Smooth muscle cell (in vitro differentiated cells): Measurements from ENCODE around the gene ADAMTS1. TPM values are rescaled to one million over a fixed set of nuclear protein-coding genes. Genes with fewer than 3 reads are reported as not detected.
A peak's percentile ranks its signal among the peaks of the same experiment; 100 is the strongest.

Experiments
- DNase-seq: peaks from one replicate; lab custom pipeline; 2025; ENCODE audit not compliant: unreplicated experiment; lab: John Stamatoyannopoulos, UW
- H2AFZ ChIP-seq: fragments of 200-600 bp; sonication (generic); 2 replicates; pipeline ENCODE4 v1.6.0; 2016; ENCODE audit warnings: antibody characterized with exemption, low read depth, mild to moderate bottlenecking
- H3F3A ChIP-seq: fragments of 200-600 bp; sonication (generic); 2 replicates; pipeline ENCODE4 v1.6.0; 2017; ENCODE audit warnings: antibody characterized with exemption, low read depth
- H3K27ac ChIP-seq: fragments of 200-600 bp; sonication (generic); 2 replicates; pipeline ENCODE4 v1.5.1; 2016; ENCODE audit warnings: low read depth, mild to moderate bottlenecking
- H3K27me3 ChIP-seq: fragments of 200-600 bp; sonication (generic); 2 replicates; pipeline ENCODE4 v1.6.1; 2016; ENCODE audit warnings: low read depth, mild to moderate bottlenecking
- H3K36me3 ChIP-seq: fragments of 200-600 bp; sonication (generic); 2 replicates; pipeline ENCODE4 v1.5.1; 2016; ENCODE audit warnings: low read depth
- H3K4me1 ChIP-seq: fragments of 200-600 bp; sonication (generic); 2 replicates; pipeline ENCODE4 v1.5.1; 2016; ENCODE audit warnings: low read depth
- H3K4me2 ChIP-seq: fragments of 200-600 bp; sonication (generic); 2 replicates; pipeline ENCODE4 v1.6.0; 2016; ENCODE audit warnings: mild to moderate bottlenecking
- H3K4me3 ChIP-seq: fragments of 200-600 bp; sonication (generic); 2 replicates; pipeline ENCODE4 v1.5.1; 2016; ENCODE audit warnings: mild to moderate bottlenecking
- H3K79me2 ChIP-seq: fragments of 200-600 bp; sonication (generic); 2 replicates; pipeline ENCODE4 v1.6.0; 2016; ENCODE audit warnings: low read depth, mild to moderate bottlenecking
- H3K9ac ChIP-seq: fragments of 200-600 bp; sonication (generic); 2 replicates; pipeline ENCODE4 v1.6.0; 2016; ENCODE audit warnings: low read depth
- H3K9me3 ChIP-seq: fragments of 200-600 bp; sonication (generic); replicated peaks from 2 replicates; pipeline ENCODE4 v1.5.1; 2016; ENCODE audit warnings: low read depth
- H4K20me1 ChIP-seq: fragments of 200-600 bp; sonication (generic); 2 replicates; pipeline ENCODE4 v1.6.0; 2016; ENCODE audit warnings: low read depth
- CTCF ChIP-seq: fragments of 200-600 bp; sonication (generic); IDR thresholded peaks from 2 replicates; pipeline ENCODE4 v1.5.1; 2017; ENCODE audit warnings: borderline replicate concordance, mild to moderate bottlenecking, antibody characterized with exemption; ENCODE audit not compliant: insufficient read depth, poor library complexity, severe bottlenecking
- WGBS: methylation state at CpG from one replicate; pipeline ENCODE4 v1.1.7; 2016; ENCODE audit warnings: low lambda C conversion rate; 5-methylcytosine and 5-hydroxymethylcytosine counted together
- polyA plus RNA-seq: library from polyadenylated mRNA; unstranded; fragments of >200 nt; fragmentation: Nextera tagmentation; extraction: Ambion mirVana; gene quantifications from 2 replicates; pipeline ENCODE4 v1.2.1, GENCODE V29; 2016
- total RNA-seq: library from RNA; depleted of rRNA; stranded (reverse); fragments of >200 nt; gene quantifications from 2 replicates; pipeline ENCODE4 v1.2.3, GENCODE V29; 2014

Gene ADAMTS1
- total and polyA plus RNA-seq, 2 experiments from 2014 or later, result 181 to 264 TPM

GRCh38 chr21:26795866-26796329 lies 49.3 kb downstream of the ADAMTS1 start:
- Histone ChIP-seq H2AFZ (peak overlapping the region; percentile 55), H4K20me1 (no peaks in the 10 kb centered on the region), H3K36me3 (no peaks in the 10 kb centered on the region), H3K4me3 (no peak overlapping the region), H3K27ac (peak overlapping the region; percentile 78), H3K4me2 (peak overlapping the region; percentile 60), H3K27me3 (no peaks in the 10 kb centered on the region), H3K79me2 (no peaks in the 10 kb centered on the region), H3K9ac (no peak overlapping the region), H3K4me1 (no peaks in the 10 kb centered on the region), H3F3A (peaks cover 11% of the 10 kb centered on the region), H3K9me3 (no peaks in the 10 kb centered on the region)
- DNase-seq, result peak; percentile 5
- WGBS, result 9% methylated on average over 6 of the region's 6 CpGs
- TF ChIP-seq CTCF, result no peak

- no peaks in the 10 kb centered on the region for H3K4me1 ChIP-seq
- H3K27ac ChIP-seq, result peak overlapping the region; percentile 78
- peak overlapping the region; percentile 60 for H3K4me2 ChIP-seq
- 81% methylated on average over 10 of the region's 10 CpGs for WGBS
- H2AFZ ChIP-seq, result peak overlapping the region; percentile 55
- no peaks in the 10 kb centered on the region for H3K79me2 ChIP-seq
- H3F3A ChIP-seq, result peaks cover 11% of the 10 kb centered on the region
- no peaks in the 10 kb centered on the region for H4K20me1 ChIP-seq
- no peak for DNase-seq
- no peak overlapping the region for H3K4me3 ChIP-seq
- H3K36me3 ChIP-seq, result no peaks in the 10 kb centered on the region
- H3K9ac ChIP-seq, result no peak overlapping the region
- H3K9me3 ChIP-seq, result no peaks in the 10 kb centered on the region
- H3K27me3 ChIP-seq, result no peaks in the 10 kb centered on the region
- no peak for TF ChIP-seq CTCF
Measured at GRCh38 chr21:26795412-26795805, 49.8 kb downstream of the ADAMTS1 start.

- H3K4me3 ChIP-seq, result no peak overlapping the region
- DNase-seq, result no peak
- H3K4me1 ChIP-seq, result no peaks in the 10 kb centered on the region
- WGBS, result 76% methylated on average over 5 of the region's 5 CpGs
- no peaks in the 10 kb centered on the region for H3K9me3 ChIP-seq
- peaks cover 11% of the 10 kb centered on the region for H3F3A ChIP-seq
- no peaks in the 10 kb centered on the region for H4K20me1 ChIP-seq
- TF ChIP-seq CTCF, result no peak
- no peaks in the 10 kb centered on the region for H3K36me3 ChIP-seq
- no peak overlapping the region for H3K4me2 ChIP-seq
- H2AFZ ChIP-seq, result peak overlapping the region; percentile 55
- H3K27me3 ChIP-seq, result no peaks in the 10 kb centered on the region
- H3K79me2 ChIP-seq, result no peaks in the 10 kb centered on the region
- H3K27ac ChIP-seq, result peak overlapping the region; percentile 78
- no peak overlapping the region for H3K9ac ChIP-seq
Measured at GRCh38 chr21:26794597-26795411, 50.4 kb downstream of the ADAMTS1 start.

- Histone ChIP-seq H3F3A (no peaks in the 10 kb centered on the region), H3K4me3 (no peak overlapping the region), H3K36me3 (no peaks in the 10 kb centered on the region), H3K4me2 (no peak overlapping the region), H3K27ac (no peak overlapping the region), H3K4me1 (no peaks in the 10 kb centered on the region), H2AFZ (peak overlapping the region; percentile 75), H3K27me3 (no peaks in the 10 kb centered on the region), H3K9me3 (no peaks in the 10 kb centered on the region), H4K20me1 (no peaks in the 10 kb centered on the region), H3K9ac (no peak overlapping the region), H3K79me2 (no peaks in the 10 kb centered on the region)
- DNase-seq, result no peak
- no peak for TF ChIP-seq CTCF
Measured at GRCh38 chr21:26790296-26790695, 54.9 kb downstream of the ADAMTS1 start.
